T-helper 17 cell (primary cell): ENCODE data around the gene FGFRL1. TPM values are rescaled to one million over a fixed set of nuclear protein-coding genes. Genes with fewer than 3 reads are reported as not detected.
"Not testable (repeated sequence)": the region's sequence is repeated elsewhere in the genome, so short reads cannot be mapped to it uniquely, and the experiment has no call there.

Experiments used
- ATAC-seq: fragments of 150-1000 bp; cut with Tn5 transposase; 2 replicates; pipeline ENCODE4 v1.10.0; 2021; ENCODE audit warnings: mild to moderate bottlenecking, moderate library complexity
- DNase-seq, 3 donors: peaks; one replicate each; pipeline versions ENCODE4 v3.0.0 to v3.0.0-alpha.2; 2020 to 2021
- H3K9me3 ChIP-seq: one replicate; pipeline ENCODE4 v1.7.0; 2013; ENCODE audit warnings: low read length, mild to moderate bottlenecking; ENCODE audit not compliant: control insufficient read depth, poor library complexity, severe bottlenecking
- H3K27ac Mint-ChIP-seq: one replicate; pipeline ENCODE4 v1.8.0; 2022; ENCODE audit warnings: mild to moderate bottlenecking, moderate library complexity, mixed read lengths
- H3K27me3 Mint-ChIP-seq: one replicate; pipeline ENCODE4 v1.8.0; 2022; ENCODE audit warnings: mixed read lengths
- H3K36me3 Mint-ChIP-seq: one replicate; pipeline ENCODE4 v1.8.0; 2022; ENCODE audit warnings: low read depth, mixed read lengths
- H3K4me1 Mint-ChIP-seq: one replicate; pipeline ENCODE4 v1.8.0; 2022; ENCODE audit warnings: mild to moderate bottlenecking, mixed read lengths
- H3K4me3 Mint-ChIP-seq: one replicate; pipeline ENCODE4 v1.8.0; 2022; ENCODE audit warnings: mild to moderate bottlenecking, moderate library complexity, mixed read lengths
- total RNA-seq, 4 donors: library from RNA in 2 of 4; stranded (reverse) in 2 of 4; gene quantifications; one replicate each; pipeline ENCODE4 v1.2.3 and lab custom pipeline; 2022 to 2026

FGFRL1 gene
- total RNA-seq, 2 donors from 2014 or later: 23.1 to 30.1 TPM

DNA sequence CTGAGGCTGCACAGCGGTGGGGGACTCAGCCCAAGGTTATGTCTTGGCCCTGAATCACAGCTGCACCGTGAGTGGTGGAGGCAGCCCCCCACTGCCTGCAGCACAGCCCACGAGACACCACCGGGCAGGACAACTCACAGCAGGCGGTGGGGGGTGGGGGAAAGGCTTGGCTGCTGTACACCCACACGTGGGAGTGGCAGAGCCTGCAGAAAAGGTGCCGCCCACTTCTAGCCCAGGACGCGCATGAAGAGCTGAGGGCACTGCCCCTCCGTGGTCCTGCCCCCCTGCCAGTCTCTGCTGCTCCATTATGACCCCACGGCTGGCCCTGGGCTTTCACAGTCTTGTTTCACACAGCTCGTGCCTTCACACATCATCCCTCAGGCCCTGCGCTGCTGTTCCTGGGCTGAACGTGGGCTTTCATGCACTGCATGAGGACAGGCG lies 40.8 kb downstream of the FGFRL1 start:
- peaks cover 9% of the 10 kb centered on the region for H3K4me1 Mint-ChIP-seq
- DNase-seq: no peak
- no peaks in the 10 kb centered on the region for H3K9me3 ChIP-seq
- H3K27me3 Mint-ChIP-seq: peaks cover 27% of the 10 kb centered on the region
- no peak overlapping the region for H3K4me3 Mint-ChIP-seq
- no peaks in the 10 kb centered on the region for H3K36me3 Mint-ChIP-seq
- no peak for ATAC-seq
- H3K27ac Mint-ChIP-seq: no peak overlapping the region

- DNase-seq (no peak), ATAC-seq (no peak)
- Mint-ChIP-seq H3K4me1 (peaks cover 7% of the 10 kb centered on the region), H3K36me3 (no peaks in the 10 kb centered on the region), H3K27me3 (peaks cover 22% of the 10 kb centered on the region), H3K4me3 (no peak overlapping the region), H3K27ac (no peak overlapping the region)
- H3K9me3 ChIP-seq: no peaks in the 10 kb centered on the region
Observed at GRCh38 chr4:1053080-1053661, 41.7 kb downstream of the FGFRL1 start.

GRCh38 chr4:1053891-1054290 lies 42.5 kb downstream of the FGFRL1 start:
- peaks cover 23% of the 10 kb centered on the region for H3K27me3 Mint-ChIP-seq
- not testable (repeated sequence) for H3K27ac Mint-ChIP-seq, H3K4me3 Mint-ChIP-seq, H3K9me3 ChIP-seq, H3K4me1 Mint-ChIP-seq, DNase-seq, ATAC-seq, H3K36me3 Mint-ChIP-seq

GRCh38 chr4:1054696-1055242 lies 43.3 kb downstream of the FGFRL1 start:
- not testable (repeated sequence) for H3K36me3 Mint-ChIP-seq, H3K27ac Mint-ChIP-seq, H3K4me3 Mint-ChIP-seq, ATAC-seq, H3K4me1 Mint-ChIP-seq, H3K9me3 ChIP-seq, DNase-seq
- H3K27me3 Mint-ChIP-seq: peaks cover 21% of the 10 kb centered on the region

DNA sequence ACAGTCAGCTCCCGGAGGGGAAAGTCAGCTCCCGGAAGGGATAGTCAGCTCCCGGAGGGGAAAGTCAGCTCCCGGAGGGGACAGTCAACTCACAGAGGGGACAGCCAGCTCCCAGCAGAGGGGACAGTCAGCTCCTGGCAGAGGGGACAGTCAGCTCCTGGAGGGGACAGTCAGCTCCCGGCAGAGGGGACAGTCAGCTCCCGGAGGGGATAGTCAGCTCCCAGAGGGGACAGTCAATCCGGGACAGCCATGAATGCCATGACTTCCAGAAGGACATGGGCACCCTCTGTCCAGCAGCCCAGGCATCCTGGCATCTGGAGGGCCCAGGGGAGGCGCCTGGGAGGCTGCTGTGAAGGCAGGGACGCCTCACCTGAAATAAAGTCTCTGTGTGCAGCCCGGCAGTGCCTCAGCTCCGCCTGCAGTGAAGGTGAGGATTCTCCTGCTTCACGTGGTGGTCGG lies 43.8 kb downstream of the FGFRL1 start:
- H3K27me3 Mint-ChIP-seq: peaks cover 24% of the 10 kb centered on the region
- not testable (repeated sequence) for DNase-seq

DNA sequence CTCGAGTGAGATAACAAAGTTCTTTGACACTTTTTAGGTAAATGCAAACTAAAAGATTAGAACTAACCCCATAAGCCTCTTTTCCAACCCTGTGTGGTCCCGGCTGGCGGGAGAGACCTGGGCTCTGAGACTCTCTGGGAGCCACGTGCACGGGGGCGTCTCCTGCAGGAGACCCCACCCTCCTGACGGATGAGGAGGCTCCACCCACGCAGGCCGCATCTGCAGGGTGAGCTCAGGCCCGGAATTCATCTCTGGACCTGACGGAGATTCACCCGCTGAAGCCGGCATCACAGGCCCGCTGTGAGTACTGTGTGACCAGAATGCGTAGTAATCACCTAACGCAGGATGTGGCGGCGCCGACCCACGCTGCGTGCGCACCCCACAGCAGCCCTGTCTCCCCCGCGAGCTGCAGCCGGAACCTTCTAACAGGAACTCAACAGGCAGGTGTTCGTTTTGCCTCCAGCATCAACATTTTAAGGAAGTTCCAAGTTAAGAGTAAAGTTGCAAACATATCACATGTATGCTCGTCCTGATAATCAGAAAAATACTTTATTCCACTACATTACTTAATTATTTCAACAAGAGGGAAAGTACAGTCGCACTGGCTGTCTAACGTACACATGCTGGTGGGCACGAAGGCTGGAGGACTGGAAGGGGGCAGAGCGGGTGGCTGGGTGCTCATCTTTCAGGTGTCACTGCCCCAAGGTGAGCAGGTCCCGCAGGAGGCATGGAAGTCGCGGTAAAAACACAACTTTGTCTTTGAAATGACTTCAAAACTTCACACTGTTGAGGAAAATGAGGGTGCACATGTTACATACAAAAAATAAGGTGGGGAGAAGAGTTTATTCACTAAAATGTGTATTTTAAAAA lies 44.5 kb downstream of the FGFRL1 start:
- H3K9me3 ChIP-seq: no peaks in the 10 kb centered on the region
- Mint-ChIP-seq H3K27me3 (peaks cover 31% of the 10 kb centered on the region), H3K27ac (peak overlapping the region; percentile 90), H3K4me3 (peak overlapping the region; percentile 80), H3K36me3 (no peaks in the 10 kb centered on the region), H3K4me1 (peaks cover 5% of the 10 kb centered on the region)
- ATAC-seq: peak; percentile 98
- DNase-seq: peak; percentile 57 to 65 (median 64)

More for the DNA sequence above, 43.8 kb downstream of the FGFRL1 start:
- Mint-ChIP-seq H3K4me3 (peak overlapping the region; percentile 80), H3K27ac (peak overlapping the region; percentile 90)
- H3K36me3 Mint-ChIP-seq, H3K4me1 Mint-ChIP-seq, H3K9me3 ChIP-seq: not testable (repeated sequence)
- ATAC-seq: peak; percentile 28

- no peak overlapping the region for H3K4me3 Mint-ChIP-seq
- H3K36me3 Mint-ChIP-seq: no peaks in the 10 kb centered on the region
- no peak for DNase-seq
- peaks cover 5% of the 10 kb centered on the region for H3K4me1 Mint-ChIP-seq
- no peak for ATAC-seq
- H3K9me3 ChIP-seq: no peaks in the 10 kb centered on the region
- peak overlapping the region; percentile 90 for H3K27ac Mint-ChIP-seq
- H3K27me3 Mint-ChIP-seq: peaks cover 38% of the 10 kb centered on the region
Observed at GRCh38 chr4:1056671-1057402, 45.4 kb downstream of the FGFRL1 start.

DNA sequence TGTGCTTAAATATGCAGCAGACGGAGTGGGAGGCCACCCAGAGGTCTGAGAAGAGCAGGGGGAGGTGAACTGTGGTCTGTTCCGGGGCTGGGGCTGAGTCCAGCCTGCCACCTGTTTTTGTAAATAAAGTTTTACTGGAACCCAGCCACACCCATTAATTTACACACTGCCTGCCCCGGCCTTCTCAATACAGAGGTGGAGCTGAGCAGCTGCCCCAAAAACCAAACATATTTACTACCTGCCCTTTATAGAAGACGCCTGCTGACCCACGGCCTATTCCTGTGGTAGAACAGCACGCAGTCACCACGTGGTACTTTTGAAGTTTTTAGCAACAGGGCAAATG lies 45.9 kb downstream of the FGFRL1 start:
- Mint-ChIP-seq H3K36me3 (no peaks in the 10 kb centered on the region), H3K4me3 (no peak overlapping the region), H3K27ac (no peak overlapping the region), H3K27me3 (peaks cover 43% of the 10 kb centered on the region), H3K4me1 (peaks cover 8% of the 10 kb centered on the region)
- DNase-seq (no peak), ATAC-seq (no peak)
- H3K9me3 ChIP-seq: no peaks in the 10 kb centered on the region

- Mint-ChIP-seq H3K36me3 (peaks cover 2% of the 10 kb centered on the region), H3K4me3 (no peak overlapping the region), H3K27me3 (peaks cover 53% of the 10 kb centered on the region), H3K4me1 (peaks cover 9% of the 10 kb centered on the region), H3K27ac (peak overlapping the region; percentile 53)
- DNase-seq: no peak
- ATAC-seq: no peak
- no peaks in the 10 kb centered on the region for H3K9me3 ChIP-seq
Observed at GRCh38 chr4:1058198-1058996, 47.0 kb downstream of the FGFRL1 start.

GRCh38 chr4:1058997-1059665 lies 47.7 kb downstream of the FGFRL1 start:
- no peak overlapping the region for H3K27ac Mint-ChIP-seq
- peaks cover 2% of the 10 kb centered on the region for H3K36me3 Mint-ChIP-seq
- DNase-seq (no peak), ATAC-seq (no peak)
- H3K27me3 Mint-ChIP-seq: peaks cover 58% of the 10 kb centered on the region
- H3K4me1 Mint-ChIP-seq: peaks cover 9% of the 10 kb centered on the region
- no peak overlapping the region for H3K4me3 Mint-ChIP-seq
- H3K9me3 ChIP-seq: no peaks in the 10 kb centered on the region

DNA sequence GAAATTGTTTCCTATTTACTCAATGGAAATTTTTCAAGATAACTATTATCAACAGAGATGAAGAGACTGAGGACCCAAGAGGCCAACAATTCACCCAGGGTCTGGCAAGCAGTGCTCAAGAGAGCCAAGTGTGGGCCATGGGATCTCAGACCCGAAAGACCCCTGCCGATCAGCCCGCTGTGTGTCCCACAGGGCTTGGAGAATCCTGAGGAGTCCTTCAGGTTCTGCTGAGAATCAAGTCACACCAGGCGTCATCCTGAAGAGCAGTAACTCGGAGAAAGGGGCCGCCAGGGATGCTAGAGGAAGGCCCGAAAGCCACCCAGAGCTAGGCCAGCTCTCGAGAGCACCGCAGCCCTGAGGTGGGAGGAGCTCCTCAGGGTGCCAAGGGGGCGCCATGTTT lies 48.7 kb downstream of the FGFRL1 start:
- no peak overlapping the region for H3K27ac Mint-ChIP-seq
- peaks cover 2% of the 10 kb centered on the region for H3K36me3 Mint-ChIP-seq

DNA sequence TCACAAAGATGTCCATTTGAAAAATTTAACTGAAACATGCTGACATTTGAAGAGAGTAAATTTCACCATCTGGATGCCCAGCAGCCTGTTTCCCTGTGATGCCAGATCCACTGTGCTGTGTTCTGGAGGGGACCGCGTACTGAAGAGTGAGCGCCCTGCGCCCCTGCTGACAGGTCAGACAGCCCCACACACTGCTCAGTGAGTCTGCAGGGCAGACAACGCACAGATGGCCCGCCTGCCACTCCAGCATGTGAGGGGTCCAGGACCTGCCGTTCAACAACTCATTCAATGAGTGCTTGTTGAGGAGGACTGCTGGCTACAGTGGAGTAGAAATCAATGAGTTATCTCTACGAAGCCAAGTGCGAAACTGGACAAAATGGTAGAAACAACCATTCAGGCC lies 49.2 kb downstream of the FGFRL1 start:
- Mint-ChIP-seq H3K4me1 (peaks cover 9% of the 10 kb centered on the region), H3K27me3 (peaks cover 73% of the 10 kb centered on the region), H3K4me3 (no peak overlapping the region), H3K36me3 (peaks cover 2% of the 10 kb centered on the region), H3K27ac (no peak overlapping the region)
- DNase-seq: no peak
- ATAC-seq: no peak
- peaks cover 3% of the 10 kb centered on the region for H3K9me3 ChIP-seq

More for the DNA sequence above, 48.7 kb downstream of the FGFRL1 start:
- DNase-seq (no peak), ATAC-seq (no peak)
- peaks cover 9% of the 10 kb centered on the region for H3K4me1 Mint-ChIP-seq
- no peak overlapping the region for H3K4me3 Mint-ChIP-seq
- H3K27me3 Mint-ChIP-seq: peaks cover 68% of the 10 kb centered on the region
- peaks cover 3% of the 10 kb centered on the region for H3K9me3 ChIP-seq
